ENCODE results near the gene MUC2. TPM values are rescaled to one million over a fixed set of nuclear protein-coding genes. Genes with fewer than 3 reads are reported as not detected.
A peak's percentile ranks its signal among the peaks of the same experiment; 100 is the strongest.

Gene MUC2
- total RNA-seq, 1 donor from 2014 or later: not detected

DNA sequence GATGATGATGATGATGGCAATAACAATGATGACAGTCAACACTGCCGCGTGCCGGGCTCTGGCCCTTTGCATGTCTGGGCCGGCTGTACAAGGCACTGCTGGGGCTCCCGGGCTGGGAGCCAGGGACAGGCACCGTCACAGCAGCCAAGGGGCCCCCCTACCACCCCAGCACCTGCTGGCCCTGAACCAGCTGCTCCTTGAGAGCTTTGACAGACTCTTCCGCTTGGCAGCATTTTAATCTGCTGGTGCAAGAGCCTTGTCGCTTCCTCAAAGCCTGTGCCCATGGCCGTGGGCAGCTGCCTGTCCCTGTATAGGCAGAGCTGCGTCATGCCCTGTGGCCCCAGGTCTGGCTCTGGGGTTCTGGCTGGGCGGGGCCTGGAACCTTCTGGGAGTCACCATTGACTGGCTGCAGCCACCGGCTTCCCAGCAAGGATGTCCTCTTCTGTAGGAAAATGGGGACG is 25.2 kb upstream of the MUC2 start:
- intact Hi-C loops (cut with micrococcal nuclease): no loop called here
- DNase-seq: peak; percentile 30

DNA sequence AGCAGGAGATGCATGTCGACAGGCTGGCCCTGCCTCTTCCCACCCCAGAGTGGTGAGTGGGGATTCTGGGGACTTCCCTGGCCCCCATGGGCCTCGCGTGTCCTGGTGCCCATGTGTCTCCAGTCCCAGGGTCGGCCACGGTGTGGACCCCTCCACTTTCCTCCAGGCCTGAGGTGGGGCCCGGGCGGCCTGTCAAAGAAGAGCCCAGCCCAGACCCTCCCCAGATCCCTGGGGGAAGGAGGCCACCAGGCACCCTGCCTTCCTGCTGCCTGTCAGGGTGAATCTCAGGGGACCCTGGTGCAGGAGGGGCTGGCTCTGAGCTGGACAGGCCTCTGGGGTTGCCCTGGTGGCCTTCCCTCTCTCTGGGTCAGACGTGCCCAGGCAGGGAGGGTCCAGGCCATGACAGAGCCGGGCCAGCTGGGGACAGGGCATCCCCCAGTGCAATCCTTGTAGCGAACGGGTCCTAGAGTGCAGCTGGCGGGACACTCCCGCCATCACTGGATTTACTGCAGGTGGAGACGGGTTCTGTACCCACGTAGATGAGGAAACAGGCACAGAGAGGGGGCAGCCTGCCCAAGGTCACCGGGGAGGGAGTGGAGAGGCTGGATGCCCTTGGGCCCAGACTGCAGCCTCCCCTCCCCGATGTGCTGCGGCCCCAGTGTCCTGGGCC is 24.6 kb upstream of the MUC2 start:
- intact Hi-C loops (cut with micrococcal nuclease): no loop called here
- no peak for DNase-seq
- no peak for ATAC-seq

More for the DNA sequence above, 25.2 kb upstream of the MUC2 start:
- ATAC-seq: no peak

DNA sequence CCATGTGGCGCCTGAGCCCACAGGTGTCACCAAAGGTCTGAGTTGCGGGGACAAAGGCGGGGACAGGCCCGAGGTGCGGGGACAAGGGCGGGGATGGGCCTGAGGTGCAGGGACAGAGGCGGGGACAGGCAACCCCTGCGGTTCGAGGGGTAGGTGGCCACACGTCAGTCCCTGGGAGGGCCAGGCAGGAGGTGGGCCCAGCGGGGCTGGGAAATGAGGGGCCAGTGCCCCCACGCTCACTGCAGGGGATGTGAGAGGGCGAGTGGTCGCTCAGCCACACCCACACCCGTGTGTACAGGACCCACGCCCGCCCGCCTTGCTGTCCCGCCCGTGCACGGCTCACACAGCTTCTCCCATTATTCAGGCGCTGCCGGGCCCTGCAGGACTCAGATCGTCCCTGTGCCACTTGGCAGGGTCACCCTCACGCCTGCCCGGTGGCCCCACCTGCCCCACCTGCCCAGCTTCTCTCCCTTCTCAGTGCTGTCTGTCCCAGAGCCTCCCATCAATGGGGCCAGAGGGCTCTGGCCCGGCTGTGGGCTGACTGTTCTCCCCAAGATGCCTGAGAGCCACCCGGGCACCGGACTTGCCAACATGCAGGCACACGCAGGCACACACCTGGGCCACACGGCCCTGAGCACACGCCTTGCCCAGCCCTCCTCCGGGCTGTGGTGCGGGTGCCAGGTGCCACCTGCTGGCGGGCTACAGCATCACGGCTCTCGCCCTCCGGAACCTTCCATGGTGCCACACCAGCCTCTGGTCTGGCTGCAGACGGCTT is 23.9 kb upstream of the MUC2 start:
- intact Hi-C loops (cut with micrococcal nuclease): no loop called here
- DNase-seq (peak; percentile 82), ATAC-seq (peak; percentile 94)

DNA sequence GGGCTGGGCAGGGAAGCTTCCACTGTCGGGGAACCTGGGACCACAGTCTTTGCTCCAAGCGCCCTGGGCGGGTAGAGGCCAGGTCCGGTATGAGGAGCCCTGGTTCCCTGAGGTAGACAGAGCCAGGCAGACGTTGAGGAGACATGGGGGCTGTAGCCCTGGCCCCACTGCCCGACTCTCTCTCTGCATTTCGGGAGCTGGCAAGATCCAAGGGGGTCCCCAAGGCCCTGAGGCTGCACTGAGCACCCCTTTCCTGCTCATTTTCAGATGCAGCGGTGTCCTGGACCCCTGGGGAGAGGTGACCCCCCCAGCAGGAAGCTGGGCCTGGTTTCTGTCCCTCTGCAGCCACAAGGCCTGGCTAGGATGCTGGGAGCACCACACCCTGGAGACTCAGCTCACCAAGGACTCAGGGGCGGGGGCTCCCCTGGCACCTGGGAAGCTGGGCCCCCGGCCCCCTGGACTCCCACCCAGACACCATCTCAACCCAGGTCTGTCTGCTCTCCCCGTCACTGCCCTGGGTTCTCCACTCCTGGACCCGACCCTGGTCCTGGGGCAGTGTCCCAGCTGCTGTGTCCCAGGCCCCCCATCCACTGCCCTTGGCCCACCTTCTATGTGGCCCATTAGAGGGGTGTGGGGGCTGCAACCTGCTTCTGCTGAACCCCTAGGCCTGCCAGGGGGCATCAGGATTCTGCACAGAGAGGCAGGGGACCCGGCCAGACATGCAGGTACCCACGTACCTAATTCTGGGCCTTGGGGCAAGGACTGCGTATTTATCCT is 23.1 kb upstream of the MUC2 start:
- intact Hi-C loops (cut with micrococcal nuclease): no loop called here
- ATAC-seq (no peak), DNase-seq (peak; percentile 22)

DNA sequence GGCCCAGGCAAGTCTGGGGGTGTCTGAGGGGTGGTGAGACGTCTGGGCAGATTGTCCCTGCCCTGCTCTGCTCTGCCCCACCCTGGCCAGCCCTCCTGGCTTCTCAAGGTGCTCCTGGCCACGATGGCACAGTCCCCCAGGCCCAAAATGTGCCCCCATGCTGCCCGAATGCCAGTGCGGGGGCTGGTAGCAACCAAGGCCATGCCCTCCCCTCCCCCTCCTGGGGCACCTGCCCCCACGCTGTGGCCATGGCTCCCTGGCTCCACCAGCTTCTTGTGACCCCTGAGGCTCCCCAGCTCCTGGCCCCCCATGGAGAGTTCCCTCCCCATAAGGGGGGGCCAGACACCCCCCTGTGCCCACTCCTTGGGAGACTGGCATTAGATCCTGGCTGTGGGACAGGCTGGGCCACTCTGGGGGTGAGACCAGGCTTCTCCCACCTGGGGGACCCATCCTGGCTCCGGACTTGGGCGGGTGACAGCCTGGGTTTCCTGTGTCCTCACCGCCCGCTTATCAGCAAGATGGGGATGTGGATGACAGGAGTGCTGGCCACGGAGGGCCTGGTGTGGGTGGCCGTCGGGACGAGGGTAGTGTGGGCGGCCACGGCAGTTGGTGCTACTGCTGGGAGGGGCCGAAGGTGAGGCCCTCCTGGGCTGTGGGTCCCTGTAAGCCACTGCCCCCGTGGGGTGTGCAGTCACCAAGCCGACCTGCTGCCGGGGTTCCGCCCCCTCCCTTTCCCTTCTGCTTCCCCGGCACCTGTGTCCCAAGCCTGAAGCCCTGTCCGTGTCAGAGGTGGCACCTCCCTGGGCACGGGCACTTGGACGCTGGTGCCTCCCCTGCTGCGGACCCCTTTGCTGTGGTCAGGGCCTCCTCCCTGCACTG is 22.3 kb upstream of the MUC2 start:
- intact Hi-C loops (cut with micrococcal nuclease): no loop called here
- ATAC-seq (no peak), DNase-seq (peak; percentile 25)

DNA sequence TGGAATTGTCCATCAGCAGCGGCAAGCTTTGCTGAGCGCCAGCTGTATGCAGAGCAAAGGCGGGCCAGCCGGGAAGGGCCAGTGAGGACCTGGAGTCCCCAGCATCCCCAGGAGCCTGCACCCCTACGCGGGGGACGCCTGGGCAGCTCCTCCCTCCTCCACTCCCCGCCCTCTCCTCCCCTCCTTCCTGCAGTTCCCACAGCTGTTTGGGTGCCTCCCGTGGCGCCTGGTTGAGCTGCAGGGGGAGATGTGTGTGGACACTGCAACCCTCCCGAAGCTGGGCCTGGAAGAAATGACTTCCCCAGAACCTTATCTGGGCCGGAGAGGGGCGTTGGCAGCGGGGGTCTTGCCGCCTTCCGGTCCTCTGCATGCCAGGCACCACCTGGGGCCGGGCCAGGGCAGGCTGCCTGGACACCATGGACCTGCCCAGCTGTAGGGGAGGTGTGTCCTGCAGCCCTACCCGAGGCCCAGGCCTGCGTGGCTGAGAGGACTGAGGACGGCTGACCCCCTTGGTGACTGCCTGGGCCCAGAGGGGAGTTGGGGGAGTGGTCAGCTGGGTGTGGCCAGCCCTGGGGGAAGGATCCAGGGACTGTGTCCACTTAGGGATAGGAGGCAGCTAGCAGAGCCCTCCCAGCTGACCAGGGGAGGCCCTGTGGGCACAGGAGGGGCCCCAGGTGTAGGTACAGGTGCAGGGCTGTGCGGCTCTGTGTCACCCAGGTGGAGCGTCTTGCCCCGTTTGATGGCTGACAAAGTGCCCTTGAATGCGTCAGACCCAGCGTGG is 21.4 kb upstream of the MUC2 start:
- intact Hi-C loops (cut with micrococcal nuclease): no loop called here
- no peak for ATAC-seq
- DNase-seq: no peak

DNA sequence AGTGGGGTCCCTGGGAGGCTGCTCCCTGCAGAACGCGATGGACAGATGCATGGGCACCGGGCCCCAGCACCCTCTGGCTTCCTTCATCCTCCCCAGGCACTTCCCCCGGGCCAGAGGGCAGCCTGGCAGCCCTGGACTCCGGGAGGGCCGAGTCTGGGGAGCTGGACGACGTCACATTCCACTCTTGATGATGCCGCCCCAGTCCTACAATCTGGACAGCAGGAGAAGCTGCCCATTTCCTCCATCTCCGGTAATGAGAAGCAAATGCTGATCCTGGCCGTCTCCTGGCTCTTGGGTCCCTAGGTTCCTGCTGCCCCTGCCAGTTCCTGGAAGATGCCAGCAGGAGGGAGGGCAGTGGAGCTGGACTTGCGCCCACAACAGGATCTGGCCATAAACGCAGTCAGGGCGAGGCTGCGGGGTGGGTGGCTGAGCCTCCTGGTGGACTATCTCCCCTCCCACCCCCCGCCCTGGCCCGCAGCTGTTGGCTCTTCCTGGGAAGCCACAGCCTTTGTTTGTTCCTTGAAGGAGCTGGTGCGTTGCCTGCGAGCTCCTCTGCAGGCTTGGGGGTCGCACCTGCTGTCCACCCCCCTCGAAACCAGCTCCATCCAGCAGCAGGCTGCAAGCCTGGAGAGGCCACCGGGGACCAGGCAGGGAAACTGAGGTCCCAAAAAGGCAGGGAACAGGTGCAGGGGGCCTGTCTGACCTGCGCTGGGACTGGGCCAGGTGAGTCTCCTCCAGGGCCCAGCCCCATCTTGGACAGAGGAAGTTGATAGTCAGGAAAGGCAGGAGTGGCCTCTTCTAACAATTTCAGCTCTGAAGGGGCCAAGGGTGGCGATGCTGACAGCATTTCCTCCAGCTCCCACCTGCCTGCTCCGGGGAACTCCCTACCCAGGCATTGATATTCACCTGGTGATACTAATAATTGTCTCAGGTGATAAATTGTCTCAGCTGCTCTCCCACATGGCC is 20.2 kb upstream of the MUC2 start:
- DNase-seq: no peak
- intact Hi-C loops (cut with micrococcal nuclease): no loop called here
- no peak for ATAC-seq

DNA sequence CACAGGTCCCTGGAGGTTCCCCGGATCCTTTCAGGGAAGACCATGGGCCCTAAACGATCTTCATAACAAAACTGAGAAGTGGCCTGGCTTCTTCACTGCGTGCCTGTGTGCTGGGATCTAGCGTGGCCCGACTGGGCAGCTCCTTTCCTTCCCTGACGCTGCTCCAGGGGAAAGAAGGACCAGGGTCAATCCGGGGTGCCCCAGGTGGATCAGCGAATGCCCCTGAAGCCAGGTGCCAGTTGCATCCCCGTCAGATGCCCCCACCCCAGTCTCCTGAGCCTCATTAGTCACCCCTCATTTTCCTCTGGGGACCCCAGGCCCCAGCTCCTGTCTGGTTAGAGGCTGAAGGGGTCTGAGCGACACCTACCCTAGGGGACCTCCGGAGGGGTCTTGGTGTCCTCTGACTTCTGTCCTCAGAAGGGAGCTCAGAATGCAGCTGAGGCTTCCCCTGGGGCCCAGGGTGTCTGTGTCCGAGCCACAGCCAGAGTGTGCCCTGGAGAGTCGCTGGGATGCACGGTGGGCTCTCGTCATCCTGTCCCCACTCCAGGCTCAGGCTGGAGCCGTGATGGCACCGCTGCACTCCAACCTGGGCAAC is 19.5 kb upstream of the MUC2 start:
- intact Hi-C loops (cut with micrococcal nuclease): no loop called here
- ATAC-seq (no peak), DNase-seq (no peak)

DNA sequence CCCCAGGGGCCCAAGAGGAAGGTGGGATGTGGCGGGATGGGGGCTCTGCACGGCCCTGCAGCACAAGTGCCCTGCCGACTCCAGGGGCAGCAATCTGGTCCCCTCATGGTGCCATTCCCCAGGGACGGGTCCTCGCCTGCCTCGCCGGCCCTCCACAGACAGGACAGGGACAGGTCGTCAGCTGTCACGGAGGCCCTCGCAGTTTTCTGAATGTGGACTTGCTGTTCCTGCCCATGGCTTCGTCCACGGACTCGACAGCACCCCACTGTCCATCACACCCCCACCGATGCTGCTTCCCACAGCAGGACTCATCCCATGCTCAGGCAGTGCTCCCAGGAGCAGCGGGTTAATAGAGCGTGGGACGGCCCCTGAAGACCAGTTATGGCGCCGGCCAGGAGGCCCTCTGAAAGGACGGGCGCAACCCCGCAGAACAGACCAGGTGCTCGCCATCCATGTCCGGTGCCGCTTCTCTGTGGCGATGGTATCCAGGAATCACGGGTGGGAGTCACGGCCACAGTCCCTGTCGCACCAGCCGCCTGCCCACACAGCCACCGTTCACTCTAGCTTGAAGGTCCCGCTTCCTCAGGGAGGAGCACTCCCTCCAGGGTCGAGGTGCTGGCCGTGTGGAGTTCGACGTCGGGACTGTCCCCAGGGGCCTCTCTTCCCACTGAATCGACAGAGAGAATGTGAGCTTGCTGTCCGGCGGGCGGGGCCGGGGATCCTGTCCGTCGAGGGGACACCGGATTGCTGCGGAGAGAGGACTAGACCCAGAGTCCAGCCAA is 18.5 kb upstream of the MUC2 start:
- intact Hi-C loops (cut with micrococcal nuclease): no loop called here
- no peak for ATAC-seq

DNA sequence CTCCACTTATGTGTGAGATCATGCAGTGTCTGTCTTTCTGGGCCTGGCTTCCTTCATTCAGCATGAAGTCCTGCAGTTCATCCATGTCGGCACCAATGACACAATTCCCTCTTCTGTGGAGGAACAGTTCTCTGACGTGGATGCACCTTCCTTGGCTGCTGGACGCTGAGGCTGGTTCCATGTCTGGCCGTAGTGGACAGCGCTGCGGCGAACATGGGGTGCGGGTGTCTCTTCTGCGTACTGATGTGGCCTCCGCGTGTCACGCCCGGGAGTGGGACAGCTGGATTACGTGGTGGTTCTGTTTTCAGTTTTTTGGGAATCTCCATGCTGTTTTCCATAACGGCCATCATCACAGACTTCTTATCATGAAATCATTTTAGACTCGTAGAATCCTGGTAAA is 16.9 kb upstream of the MUC2 start:
- intact Hi-C loops (cut with micrococcal nuclease): no loop called here
- no peak for DNase-seq
- ATAC-seq: no peak

More for the DNA sequence above, 18.5 kb upstream of the MUC2 start:
- peak; percentile 23 for DNase-seq

DNA sequence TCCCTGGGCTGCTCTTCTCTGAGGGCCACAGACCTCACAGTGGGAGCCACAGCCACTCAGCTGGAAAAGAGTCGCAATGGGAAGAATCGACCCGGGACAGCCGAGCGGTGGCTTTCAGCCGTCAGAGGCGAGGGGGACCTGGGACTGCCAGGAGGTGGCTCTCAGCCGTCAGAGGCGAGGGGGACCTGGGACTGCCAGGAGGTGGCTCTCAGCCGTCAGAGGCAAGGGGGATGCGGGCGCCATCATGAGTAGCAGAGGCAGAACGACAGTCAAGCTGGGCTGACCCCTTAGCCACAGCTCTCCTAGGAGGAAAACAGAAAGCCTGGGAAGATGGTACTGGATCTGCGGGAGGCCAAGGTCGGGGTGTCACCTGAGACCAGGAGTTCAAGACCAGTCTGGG is 14.9 kb upstream of the MUC2 start:
- intact Hi-C loops (cut with micrococcal nuclease): no loop called here
- ATAC-seq: no peak
- no peak for DNase-seq

DNA sequence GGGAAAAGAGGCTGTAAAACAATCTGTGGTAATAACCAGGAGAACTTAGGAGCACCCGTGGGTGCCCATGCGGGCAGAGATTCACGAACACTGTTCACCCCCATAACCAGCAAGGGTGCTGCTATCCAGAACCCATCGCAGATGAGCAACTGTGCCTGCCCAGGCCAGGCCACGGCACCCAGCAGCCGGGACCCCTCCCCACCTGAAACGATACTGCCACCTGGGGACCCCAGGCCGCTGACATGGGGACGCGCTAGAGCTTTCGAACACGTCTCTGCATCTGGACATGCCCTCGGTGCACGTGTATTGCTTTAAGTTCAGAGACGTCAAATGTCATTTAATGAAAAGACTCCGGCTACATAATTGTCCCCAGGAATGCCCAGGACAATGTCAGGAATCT is 14.3 kb upstream of the MUC2 start:
- intact Hi-C loops (cut with micrococcal nuclease): no loop called here
- no peak for ATAC-seq
- no peak for DNase-seq

DNA sequence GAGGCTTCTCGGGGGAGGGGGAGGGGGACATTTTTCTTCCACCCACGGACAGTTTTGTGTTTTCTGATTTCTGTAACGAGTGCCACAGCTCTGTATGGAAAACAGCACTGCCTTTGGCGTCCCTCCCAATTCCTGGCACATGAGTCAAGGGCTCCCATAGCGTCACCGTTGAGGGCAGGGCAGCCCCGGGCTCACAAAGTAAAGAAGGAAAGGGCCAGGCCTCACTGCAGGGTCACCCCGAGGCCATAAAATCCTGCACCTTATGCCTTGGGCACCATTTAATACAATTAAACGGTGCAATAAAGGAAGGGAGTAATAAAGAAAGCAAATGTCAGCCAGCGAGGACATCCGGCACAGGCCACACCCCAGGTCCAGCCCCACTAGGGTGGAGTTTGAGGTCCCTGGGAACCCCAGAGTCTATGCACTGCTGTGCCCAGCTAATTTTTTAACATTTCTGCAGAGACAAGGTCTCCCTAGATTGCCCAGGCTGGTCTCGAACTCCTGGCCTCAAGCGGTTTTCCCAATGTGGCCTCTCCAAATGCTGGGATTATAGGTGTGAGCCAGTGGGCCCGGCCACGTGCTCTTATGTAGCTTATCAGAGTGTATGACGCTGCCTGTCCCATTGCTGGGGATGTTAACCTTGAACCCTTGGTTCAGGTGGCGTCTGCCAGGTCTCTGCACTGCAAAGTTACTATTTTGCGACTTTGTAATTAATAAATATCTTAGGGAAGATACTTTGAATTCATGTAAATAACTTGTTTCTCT is 13.6 kb upstream of the MUC2 start:
- peak; percentile 42 for ATAC-seq
- intact Hi-C loops (cut with micrococcal nuclease): no loop called here
- DNase-seq: peak; percentile 31

DNA sequence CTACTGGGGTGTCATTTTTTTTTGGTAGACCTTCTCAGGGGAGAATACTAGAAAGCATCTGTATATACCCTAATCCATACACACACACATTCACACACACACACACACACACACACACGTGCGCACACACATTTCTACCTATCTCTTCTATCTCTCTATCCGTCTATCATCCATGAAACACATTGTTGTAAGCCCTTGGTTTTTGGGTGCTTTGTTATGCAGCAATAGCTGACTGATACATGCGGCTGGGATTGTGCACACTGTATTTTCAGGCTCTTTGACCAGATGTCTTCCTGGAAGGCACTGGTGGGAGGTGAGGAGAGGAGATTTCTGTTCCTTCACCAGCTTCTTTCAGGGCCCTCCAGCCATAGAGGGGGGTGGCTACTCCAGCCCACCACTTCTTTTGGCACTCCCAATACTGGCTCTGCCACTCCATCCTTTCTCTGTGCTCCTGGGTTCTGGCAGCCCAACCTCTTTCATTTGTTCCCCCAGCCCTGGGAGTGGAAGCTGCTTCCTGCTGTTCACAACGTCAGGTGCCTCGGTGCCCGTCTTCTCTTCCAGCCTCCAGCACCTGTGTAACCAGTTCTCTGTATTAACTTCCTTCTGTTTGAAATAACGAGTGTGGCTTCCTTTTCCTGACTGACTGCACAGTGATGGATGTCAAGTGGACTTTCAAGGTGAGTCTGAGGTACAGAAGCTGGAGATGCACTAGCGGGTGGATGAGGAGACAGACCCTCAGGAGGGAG is 12.4 kb upstream of the MUC2 start:
- intact Hi-C loops (cut with micrococcal nuclease): no loop called here
- ATAC-seq: no peak
- DNase-seq: no peak

DNA sequence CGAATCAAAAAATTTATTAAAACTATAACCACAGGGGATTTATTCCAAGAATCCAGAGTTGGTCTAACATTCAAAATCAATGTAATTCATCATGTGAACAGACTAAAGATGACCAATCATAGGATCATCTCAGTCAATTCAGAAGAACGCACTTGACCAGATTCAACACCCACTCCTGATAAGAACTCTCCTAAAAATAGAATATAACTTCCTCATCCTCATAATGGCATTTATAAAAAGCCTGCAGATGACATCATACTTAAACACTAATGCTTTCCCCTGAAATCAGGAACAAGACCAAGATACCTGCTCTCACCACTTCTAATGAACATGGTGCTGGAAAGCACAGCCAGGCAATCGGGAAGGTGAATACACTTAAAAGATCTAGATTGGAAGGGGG is 10.5 kb upstream of the MUC2 start:
- ATAC-seq: no peak
- intact Hi-C loops (cut with micrococcal nuclease): no loop called here
- DNase-seq: no peak
